H1 (cell line): ENCODE measurements around the gene SLC22A13. TPM values are rescaled to one million over a fixed set of nuclear protein-coding genes. Genes with fewer than 3 reads are reported as not detected.

Source experiments
- CTCF ChIA-PET: fragments of 300-600 bp; sonication (Branson Sonifier 250); formaldehyde crosslinking; loops from one replicate; lab custom pipeline; 2021; ENCODE audit not compliant: partially characterized antibody; lab: Charles Lee
- POLR2A ChIA-PET: fragments of 300-600 bp; sonication (Branson Sonifier 250); formaldehyde crosslinking; loops from one replicate; lab custom pipeline; 2021; ENCODE audit warnings: inconsistent platforms; ENCODE audit not compliant: partially characterized antibody; lab: Charles Lee
- DNase-seq, 2 experiments: peaks; one replicate each; pipeline versions ENCODE4 v3.0.0 to v3.0.0-alpha.2; 2010 to 2022; ENCODE audit warnings: low spot score in 2 of 2, low read depth in 1 of 2, mixed read lengths in 1 of 2
- FAIRE-seq: peaks from 2 replicates; lab custom pipeline; 2011; peaks lifted over from hg19 to GRCh38; lab: Jason Lieb, UNC
- H2AFZ ChIP-seq: 2 replicates; pipeline ENCODE4 v1.8.1; 2012; ENCODE audit warnings: low read length, inconsistent platforms
- H2AK5ac ChIP-seq: 2 replicates; pipeline ENCODE4 v1.6.1; 2013; ENCODE audit warnings: low read depth, low read length
- H2BK120ac ChIP-seq: replicated peaks from 2 replicates; pipeline ENCODE3; 2013; ENCODE audit warnings: low read depth, low read length, inconsistent platforms
- H2BK12ac ChIP-seq: 2 replicates; pipeline ENCODE4 v1.6.1; 2013; ENCODE audit warnings: low read depth, low read length
- H2BK15ac ChIP-seq: 2 replicates; pipeline ENCODE4 v1.6.1; 2013; ENCODE audit warnings: low read length
- H2BK20ac ChIP-seq: 2 replicates; pipeline ENCODE4 v1.6.1; 2013; ENCODE audit warnings: low read length
- H2BK5ac ChIP-seq: 2 replicates; pipeline ENCODE4 v1.6.1; 2013; ENCODE audit warnings: low read depth, low read length
- H3K14ac ChIP-seq: 2 replicates; pipeline ENCODE4 v1.6.1; 2013; ENCODE audit warnings: inconsistent platforms; ENCODE audit not compliant: insufficient read length
- H3K18ac ChIP-seq: 2 replicates; pipeline ENCODE4 v1.6.1; 2013; ENCODE audit warnings: low read length; ENCODE audit errors: extremely low read depth
- H3K23ac ChIP-seq: 2 replicates; pipeline ENCODE4 v1.6.1; 2013; ENCODE audit warnings: inconsistent platforms; ENCODE audit not compliant: insufficient read length
- H3K23me2 ChIP-seq: 2 replicates; pipeline ENCODE4 v1.6.1; 2013; ENCODE audit warnings: low read depth, low read length
- H3K27ac ChIP-seq: 2 replicates; pipeline ENCODE4 v1.6.1; 2011; ENCODE audit warnings: low read depth, low read length, inconsistent platforms
- H3K27me3 ChIP-seq, 4 experiments: replicated peaks in 1 of 4; 1 replicate in 1 of 4; 2 replicates in 3 of 4; pipeline versions ENCODE4 v1.6.1 to v1.8.1; 2011 to 2013; ENCODE audit warnings: low read length in 3 of 4, mild to moderate bottlenecking in 3 of 4, inconsistent platforms in 2 of 4, mixed read lengths in 2 of 4, moderate library complexity in 1 of 4; ENCODE audit not compliant: control insufficient read depth in 3 of 4, insufficient read depth in 3 of 4; ENCODE audit errors: extremely low read depth in 1 of 4
- H3K36me3 ChIP-seq, 4 experiments: 2 replicates each; pipeline versions ENCODE4 v1.6.1 to v1.8.1; 2011 to 2013; ENCODE audit warnings: mild to moderate bottlenecking in 4 of 4, low read length in 3 of 4, moderate library complexity in 2 of 4, control low read depth in 1 of 4, inconsistent platforms in 1 of 4; ENCODE audit not compliant: insufficient read depth in 4 of 4, control insufficient read depth in 2 of 4
- H3K4ac ChIP-seq: replicated peaks from 2 replicates; pipeline ENCODE3; 2013; ENCODE audit warnings: low read length, low read depth, mixed read lengths, inconsistent platforms; ENCODE audit not compliant: insufficient read length
- H3K4me1 ChIP-seq, 4 experiments: replicated peaks in 1 of 4; 1 replicate in 1 of 4; 2 replicates in 3 of 4; pipeline versions ENCODE4 v1.6.1 to v1.8.1; 2011 to 2013; ENCODE audit warnings: low read length in 3 of 4, inconsistent platforms in 2 of 4, mixed read lengths in 1 of 4; ENCODE audit not compliant: insufficient read depth in 4 of 4, control insufficient read depth in 3 of 4
- H3K4me2 ChIP-seq, 2 experiments: 2 replicates each; pipeline versions ENCODE4 v1.6.1 to v1.8.1; 2011 to 2013; ENCODE audit warnings: low read depth in 2 of 2, low read length in 2 of 2, control low read depth in 1 of 2, inconsistent platforms in 1 of 2, mild to moderate bottlenecking in 1 of 2; ENCODE audit not compliant: insufficient read depth in 1 of 2
- H3K4me3 ChIP-seq, 4 experiments: fragments of 200-600, 300-600 bp in 1 of 4; sonication (generic), shearing (Covaris generic), sonication (Bioruptor Twin) in 1 of 4; 2 replicates each; pipeline versions ENCODE4 v1.5.1 to v1.8.1; 2011 to 2016; ENCODE audit warnings: low read length in 4 of 4, low read depth in 3 of 4, control low read depth in 2 of 4, inconsistent platforms in 2 of 4, mild to moderate bottlenecking in 2 of 4, mixed read lengths in 1 of 4, moderate library complexity in 1 of 4; ENCODE audit not compliant: insufficient read depth in 2 of 4; ENCODE audit errors: extremely low read depth in 1 of 4
- H3K56ac ChIP-seq: replicated peaks from 2 replicates; pipeline ENCODE3; 2013; ENCODE audit warnings: low read depth, mild to moderate bottlenecking, mixed read lengths, low read length, inconsistent platforms; ENCODE audit not compliant: insufficient read length
- H3K79me1 ChIP-seq: 2 replicates; pipeline ENCODE4 v1.6.1; 2013; ENCODE audit warnings: low read depth, low read length, control low read depth
- H3K79me2 ChIP-seq, 2 experiments: 2 replicates each; pipeline versions ENCODE4 v1.6.1 to v1.8.1; 2012 to 2013; ENCODE audit warnings: low read length in 2 of 2, mild to moderate bottlenecking in 2 of 2, inconsistent platforms in 1 of 2; ENCODE audit not compliant: insufficient read depth in 2 of 2, control insufficient read depth in 1 of 2
- H3K9ac ChIP-seq, 4 experiments: replicated peaks in 1 of 4; 1 replicate in 1 of 4; 2 replicates in 3 of 4; pipeline versions ENCODE4 v1.6.1 to v1.8.1; 2011 to 2013; ENCODE audit warnings: low read depth in 3 of 4, low read length in 3 of 4, control low read depth in 2 of 4, mild to moderate bottlenecking in 2 of 4, moderate library complexity in 2 of 4, inconsistent platforms in 1 of 4; ENCODE audit errors: extremely low read depth in 1 of 4
- H3K9me3 ChIP-seq, 2 experiments: 2 replicates each; pipeline versions ENCODE4 v1.6.1 to v1.8.1; 2012 to 2013; ENCODE audit warnings: mild to moderate bottlenecking in 2 of 2, moderate library complexity in 2 of 2, control low read depth in 1 of 2, inconsistent platforms in 1 of 2, low read depth in 1 of 2, low read length in 1 of 2, mixed read lengths in 1 of 2; ENCODE audit not compliant: insufficient read depth in 2 of 2
- H4K20me1 ChIP-seq, 2 experiments: replicated peaks in 1 of 2; 2 replicates each; pipeline versions ENCODE3 to v1.8.1; 2011 to 2013; ENCODE audit warnings: inconsistent platforms in 2 of 2, low read length in 2 of 2, mild to moderate bottlenecking in 1 of 2; ENCODE audit not compliant: insufficient read depth in 2 of 2, control insufficient read depth in 1 of 2
- H4K5ac ChIP-seq: 2 replicates; pipeline ENCODE4 v1.6.1; 2013; ENCODE audit warnings: low read length, low read depth, mixed read lengths, inconsistent platforms; ENCODE audit not compliant: insufficient read length
- H4K8ac ChIP-seq: 2 replicates; pipeline ENCODE4 v1.8.0; 2013; ENCODE audit warnings: mild to moderate bottlenecking, moderate library complexity, low read length, inconsistent platforms; ENCODE audit not compliant: insufficient read depth; ENCODE audit errors: extremely low read depth
- H4K91ac ChIP-seq: replicated peaks from 2 replicates; pipeline ENCODE3; 2013; ENCODE audit warnings: low read length, mixed read lengths, inconsistent platforms; ENCODE audit not compliant: insufficient read length
- ASH2L ChIP-seq: fragments of 200-600, 300-600 bp; sonication (generic); IDR thresholded peaks from one replicate; pipeline ENCODE4 v1.7.1; 2017; ENCODE audit warnings: low read length
- BRCA1 ChIP-seq: IDR thresholded peaks from 2 replicates; pipeline ENCODE4 v1.6.1; 2012; ENCODE audit warnings: low read depth, low read length, improper control_type of control experiment
- CBX5 ChIP-seq: fragments of 300-800, 300-1000 bp; sonication (generic); IDR thresholded peaks from 2 replicates; pipeline ENCODE4 v1.7.1; 2016; ENCODE audit warnings: antibody characterized with exemption, low read length, low read depth
- CEBPB ChIP-seq: IDR thresholded peaks from 2 replicates; pipeline ENCODE4 v1.6.1; 2012; ENCODE audit warnings: low read depth, low read length
- E2F6 ChIP-seq: IDR thresholded peaks from 2 replicates; pipeline ENCODE4 v1.6.1; 2012; ENCODE audit warnings: inconsistent platforms
- FOSL1 ChIP-seq: IDR thresholded peaks from 2 replicates; pipeline ENCODE4 v1.6.1; 2011; ENCODE audit warnings: mild to moderate bottlenecking, low read depth, low read length, moderate library complexity; ENCODE audit not compliant: insufficient read depth
- HDAC2 ChIP-seq, 2 experiments: fragments of 300-600 bp in 1 of 2; sonication (generic) in 1 of 2; IDR thresholded peaks; 2 replicates each; pipeline ENCODE4 v1.6.1; 2011 to 2012; ENCODE audit warnings: low read depth in 2 of 2, low read length in 2 of 2, mild to moderate bottlenecking in 2 of 2, moderate library complexity in 2 of 2, borderline replicate concordance in 1 of 2, inconsistent platforms in 1 of 2
- JUND ChIP-seq: IDR thresholded peaks from 2 replicates; pipeline ENCODE4 v1.6.1; 2011; ENCODE audit warnings: mild to moderate bottlenecking, improper control_type of control experiment, low read length
- SIN3A ChIP-seq, 2 experiments: IDR thresholded peaks in 1 of 2; conservative IDR thresholded peaks in 1 of 2; 2 replicates each; pipeline ENCODE4 v1.6.1; 2011 to 2012; ENCODE audit warnings: low read length in 2 of 2, improper control_type of control experiment in 1 of 2, low read depth in 1 of 2, mild to moderate bottlenecking in 1 of 2
- SP2 ChIP-seq: IDR thresholded peaks from 2 replicates; pipeline ENCODE4 v1.6.1; 2012; ENCODE audit warnings: mild to moderate bottlenecking, low read length, inconsistent platforms
- ZNF274 ChIP-seq: IDR thresholded peaks from 2 replicates; pipeline ENCODE4 v1.7.0; 2012; ENCODE audit warnings: low read length, borderline replicate concordance; ENCODE audit errors: extremely low read depth
- WGBS, 2 experiments: shearing (Covaris generic) in 1 of 2; methylation state at CpG; one replicate each; pipeline versions ENCODE4 v1.1.6 to v1.1.7; 2013 to 2015; ENCODE audit warnings: low lambda C conversion rate in 2 of 2, mixed read lengths in 2 of 2, inconsistent platforms in 1 of 2, low coverage in 1 of 2, missing lambda C conversion rate in 1 of 2; ENCODE audit not compliant: insufficient replicate concordance in 2 of 2, insufficient coverage in 1 of 2, insufficient read length in 1 of 2; ENCODE audit errors: extremely low coverage in 1 of 2, missing lambda C conversion rate in 1 of 2; 5-methylcytosine and 5-hydroxymethylcytosine counted together
- polyA plus RNA-seq, 7 experiments: library from polyadenylated mRNA; depleted of rRNA in 3 of 7; stranded (reverse) in 5 of 7; unstranded in 2 of 7; fragments of >200 nt in 5 of 7; fragments of 200-250 nt in 2 of 7; gene quantifications; 1 replicate in 5 of 7; 2 replicates in 1 of 7; 4 replicates in 1 of 7; pipeline versions ENCODE4 v1.2.1 to v1.2.3, GENCODE V29; 2011 to 2013; ENCODE audit warnings: missing spikeins in 2 of 7, mixed read lengths in 2 of 7
- total RNA-seq: library from RNA; stranded (reverse); fragmentation: NEBNext Ultra II Directional; extraction: Animal tissue kit (Norgen Biotek cat#: 25700); gene quantifications from 2 replicates; pipeline ENCODE4 v1.2.1, GENCODE V29; 2021
- TF ChIP-seq, protein P1 (sequence below): IDR thresholded peaks from 2 replicates; pipeline ENCODE4 v1.6.1; 2011; ENCODE audit warnings: low read depth, mild to moderate bottlenecking, low read length; ENCODE audit not compliant: insufficient read depth

The SLC22A13 gene
- total and polyA plus RNA-seq, 2 of the 8 experiments (the other 6 are each of a cell fraction or from before 2014, with no cell fraction given) = 0.05 to 0.41 TPM

DNA sequence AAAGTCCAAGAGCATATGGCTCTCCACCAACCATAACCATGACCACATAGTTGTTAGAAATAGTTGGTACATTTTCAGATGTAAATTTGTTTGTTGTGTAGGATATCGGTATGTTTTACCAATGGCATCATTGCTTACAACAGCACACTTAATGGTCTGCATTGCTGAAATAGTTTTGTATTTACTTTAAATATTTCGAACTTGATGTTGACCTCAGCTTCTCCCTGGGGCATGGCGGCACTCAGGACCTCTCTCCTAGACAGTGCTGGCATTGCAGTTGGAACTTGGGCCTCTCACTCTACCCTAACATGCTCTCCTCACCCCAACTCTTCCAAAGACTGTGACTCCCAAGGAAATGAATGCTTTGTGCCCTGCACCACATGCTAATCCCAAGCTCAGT, 5.0 kb downstream of the SLC22A13 start:
- H3K27me3 ChIP-seq = no peaks in the 10 kb centered on the region
- H2BK20ac ChIP-seq = no peak overlapping the region
- no peak overlapping the region for H2AFZ ChIP-seq
- DNase-seq (no peak), FAIRE-seq (no peak)
- POLR2A ChIA-PET = interaction anchor here (0.7 kb wide), 1 partner anchor 12 kb away, joined by 3 read pairs; the partner anchor contains the start of gene SLC22A14
- H4K20me1 ChIP-seq = no peaks in the 10 kb centered on the region
- no peak overlapping the region for H2AK5ac ChIP-seq
- H2BK120ac ChIP-seq = no peak overlapping the region
- H3K4me3 ChIP-seq = no peak overlapping the region
- no peaks in the 10 kb centered on the region for H3K79me2 ChIP-seq
- peaks cover 0 to 6% (median 2%) of the 10 kb centered on the region in 4 experiments; a peak in 2 of 7 replicates for H3K4me1 ChIP-seq
- TF ChIP-seq HDAC2 (IDR thresholded peaks at IDR 0.05; ENCODE audit: borderline replicate concordance in 1 of 2, low read depth in 2 of 2, low read length in 2 of 2) = no peak
- no peak for TF ChIP-seq ZNF274
- TF ChIP-seq, protein P1, sequence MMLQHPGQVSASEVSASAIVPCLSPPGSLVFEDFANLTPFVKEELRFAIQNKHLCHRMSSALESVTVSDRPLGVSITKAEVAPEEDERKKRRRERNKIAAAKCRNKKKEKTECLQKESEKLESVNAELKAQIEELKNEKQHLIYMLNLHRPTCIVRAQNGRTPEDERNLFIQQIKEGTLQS = no peak
- TF ChIP-seq ASH2L = no peak
- no peak for TF ChIP-seq E2F6
- no peak for TF ChIP-seq BRCA1
- no peak for TF ChIP-seq SIN3A (conservative IDR thresholded peaks at IDR 0.05 in 1 of 2, IDR thresholded peaks at IDR 0.05 in 1 of 2; ENCODE audit: low read depth in 1 of 2, low read length in 2 of 2)
- no peak for TF ChIP-seq CEBPB
- no peak for TF ChIP-seq FOSL1
- no peak for TF ChIP-seq JUND
- TF ChIP-seq CBX5 = no peak
- no peak for TF ChIP-seq SP2
- H2BK15ac ChIP-seq = no peak overlapping the region
- no peak overlapping the region for H3K27ac ChIP-seq
- no peak overlapping the region for H3K4ac ChIP-seq
- no peak overlapping the region for H4K8ac ChIP-seq
- no peak overlapping the region for H2BK5ac ChIP-seq
- no peaks in the 10 kb centered on the region for H3K79me1 ChIP-seq
- no peak overlapping the region for H3K14ac ChIP-seq
- H3K18ac ChIP-seq = no peak overlapping the region
- no peak overlapping the region for H3K23ac ChIP-seq
- no peaks in the 10 kb centered on the region for H3K9me3 ChIP-seq
- no peak overlapping the region for H3K4me2 ChIP-seq
- WGBS, 2 experiments = 97% methylated on average over 3 of the region's 3 CpGs; no CpG with 5 or more reads in 1 of the 2 experiments
- H4K5ac ChIP-seq = no peak overlapping the region
- H4K91ac ChIP-seq = no peak overlapping the region
- H3K56ac ChIP-seq = no peak overlapping the region
- no peaks in the 10 kb centered on the region for H3K36me3 ChIP-seq
- peak overlapping the region in 1 of 4 experiments; percentile 39; a peak in 1 of 7 replicates for H3K9ac ChIP-seq
- 0 out of 2 replicates have a peak, but pooled peaks cover 3% of the 10 kb centered on the region for H3K23me2 ChIP-seq
- CTCF ChIA-PET = interaction anchor here (0.6 to 4.0 kb wide), 3 partner anchors 11 to 236 kb away, joined by 3 to 22 read pairs (median 4); partner anchors contain the start of gene SLC22A14
- no peak overlapping the region for H2BK12ac ChIP-seq
